HFFc6 (cell line): ENCODE results near the gene ADAMTS10. TPM values are rescaled to one million over a fixed set of nuclear protein-coding genes. Genes with fewer than 3 reads are reported as not detected.

Experiments used
- DNase-seq: peaks from one replicate; pipeline ENCODE4 v3.0.0-alpha.2; 2018
- H3K27ac Mint-ChIP-seq: 2 replicates; pipeline ENCODE4 v1.8.0; 2020; ENCODE audit warnings: mild to moderate bottlenecking, mixed read lengths
- H3K27me3 Mint-ChIP-seq: 2 replicates; pipeline ENCODE4 v1.8.0; 2021; ENCODE audit warnings: mild to moderate bottlenecking, moderate library complexity, mixed read lengths; ENCODE audit not compliant: insufficient read depth
- H3K36me3 Mint-ChIP-seq: 2 replicates; pipeline ENCODE4 v1.8.0; 2021; ENCODE audit warnings: low read depth, mixed read lengths
- H3K4me1 Mint-ChIP-seq: 2 replicates; pipeline ENCODE4 v1.8.0; 2020; ENCODE audit warnings: low read depth, mixed read lengths
- H3K4me3 Mint-ChIP-seq: 2 replicates; pipeline ENCODE4 v1.8.0; 2020; ENCODE audit warnings: mild to moderate bottlenecking, moderate library complexity, mixed read lengths
- H3K9me3 Mint-ChIP-seq: 2 replicates; pipeline ENCODE4 v1.8.0; 2020; ENCODE audit warnings: mild to moderate bottlenecking, mixed read lengths
- CTCF ChIP-seq: fragments of 200-600 bp; sonication (generic); IDR thresholded peaks from 2 replicates; pipeline ENCODE4 v1.5.0; 2021; ENCODE audit warnings: antibody characterized with exemption, mild to moderate bottlenecking
- total RNA-seq, 6 experiments: library from RNA; stranded (reverse); fragmentation: NEBNext Ultra II Directional; extraction: Animal tissue kit (Norgen Biotek cat#: 25700); gene quantifications; 2 replicates in 1 of 6; 3 replicates in 5 of 6; pipeline ENCODE4 v1.2.3, GENCODE V29; 2021

Gene ADAMTS10
- total RNA-seq, 6 experiments from 2014 or later: 0.78 to 2.1 (median 1.5) TPM

- no peak for TF ChIP-seq CTCF
- Mint-ChIP-seq H3K4me3 (no peak overlapping the region), H3K4me1 (no peaks in the 10 kb centered on the region)
These were observed 9.7 kb downstream of the ADAMTS10 start for GRCh38 chr19:8600816-8601215.

GRCh38 chr19:8600064-8600463 lies 10.5 kb downstream of the ADAMTS10 start:
- H3K4me1 Mint-ChIP-seq: no peaks in the 10 kb centered on the region
- peaks cover 6% of the 10 kb centered on the region; the same call in 1 of the 2 replicates for H3K9me3 Mint-ChIP-seq
- H3K4me3 Mint-ChIP-seq: no peak overlapping the region
- peaks cover 6% of the 10 kb centered on the region for H3K27me3 Mint-ChIP-seq
- no peak for DNase-seq
- H3K27ac Mint-ChIP-seq: no peak overlapping the region
- no peak for TF ChIP-seq CTCF
- peaks cover 5% of the 10 kb centered on the region; the same call in 1 of the 2 replicates for H3K36me3 Mint-ChIP-seq

More at GRCh38 chr19:8600816-8601215, 9.7 kb downstream of the ADAMTS10 start:
- peaks cover 4% of the 10 kb centered on the region for H3K27me3 Mint-ChIP-seq
- H3K36me3 Mint-ChIP-seq: peaks cover 5% of the 10 kb centered on the region; the same call in 1 of the 2 replicates
- no peak overlapping the region for H3K27ac Mint-ChIP-seq
- peaks cover 6% of the 10 kb centered on the region; the same call in 1 of the 2 replicates for H3K9me3 Mint-ChIP-seq
- DNase-seq: no peak

DNA sequence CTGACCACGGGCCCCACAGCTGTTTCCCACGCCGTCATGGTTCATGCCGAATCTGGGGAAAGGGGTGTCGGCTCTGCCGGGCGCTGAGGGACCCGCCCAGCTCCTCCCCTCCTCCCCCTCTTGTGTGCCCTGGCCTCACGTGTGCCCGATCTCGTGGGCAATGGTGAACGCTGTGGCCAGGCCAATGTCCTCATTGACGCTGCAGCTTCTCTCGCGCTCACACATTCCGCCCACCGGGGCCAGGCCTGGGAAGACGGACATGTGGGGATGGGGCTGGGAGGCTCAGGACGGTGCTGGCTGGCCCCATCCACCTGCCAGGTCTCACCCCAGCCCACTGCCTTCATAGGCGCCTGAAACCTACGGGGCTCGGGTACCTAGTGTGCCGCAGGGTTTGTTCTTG lies 14.3 kb downstream of the ADAMTS10 start:
- H3K36me3 Mint-ChIP-seq: peaks cover 13% of the 10 kb centered on the region
- H3K27ac Mint-ChIP-seq: no peak overlapping the region
- no peak for DNase-seq
- H3K4me3 Mint-ChIP-seq: no peak overlapping the region
- peaks cover 6% of the 10 kb centered on the region; the same call in 1 of the 2 replicates for H3K9me3 Mint-ChIP-seq
- TF ChIP-seq CTCF: no peak
- H3K4me1 Mint-ChIP-seq: peaks cover 8% of the 10 kb centered on the region
- H3K27me3 Mint-ChIP-seq: peaks cover 10% of the 10 kb centered on the region

- H3K4me3 Mint-ChIP-seq: no peak overlapping the region
- peaks cover 8% of the 10 kb centered on the region for H3K4me1 Mint-ChIP-seq
- no peak for TF ChIP-seq CTCF
- no peak overlapping the region for H3K27ac Mint-ChIP-seq
- H3K36me3 Mint-ChIP-seq: peaks cover 13% of the 10 kb centered on the region
- DNase-seq: no peak
- peaks cover 6% of the 10 kb centered on the region; the same call in 1 of the 2 replicates for H3K9me3 Mint-ChIP-seq
- peaks cover 12% of the 10 kb centered on the region for H3K27me3 Mint-ChIP-seq
These were observed 14.9 kb downstream of the ADAMTS10 start for GRCh38 chr19:8595651-8596050.

DNA sequence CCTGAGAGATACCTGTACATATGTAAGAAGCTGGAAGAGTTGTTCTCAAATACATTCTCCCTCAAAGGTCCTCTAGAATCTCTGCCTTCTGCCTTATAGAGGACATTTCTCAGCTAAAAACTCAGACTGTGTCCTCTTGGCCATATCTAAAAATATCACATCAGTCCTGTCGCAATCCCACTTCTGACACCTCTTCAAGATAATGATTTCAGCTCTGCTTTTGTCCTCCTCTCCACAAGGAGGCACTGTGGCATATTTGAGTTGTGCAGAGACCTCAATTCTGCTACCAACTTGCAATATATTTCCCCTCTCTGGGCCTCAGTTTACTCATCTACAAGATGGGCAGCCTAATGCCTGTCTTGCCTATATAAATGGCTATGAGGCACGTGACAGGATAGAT lies 16.6 kb downstream of the ADAMTS10 start:
- H3K4me1 Mint-ChIP-seq: peaks cover 8% of the 10 kb centered on the region
- no peak overlapping the region for H3K4me3 Mint-ChIP-seq
- H3K36me3 Mint-ChIP-seq: peaks cover 13% of the 10 kb centered on the region
- peak; percentile 60; the same call in 1 of the 2 replicates for TF ChIP-seq CTCF
- no peak overlapping the region for H3K27ac Mint-ChIP-seq
- H3K9me3 Mint-ChIP-seq: peaks cover 6% of the 10 kb centered on the region; the same call in 1 of the 2 replicates
- H3K27me3 Mint-ChIP-seq: peaks cover 12% of the 10 kb centered on the region
- no peak for DNase-seq
